ENCODE results near the gene MAP2K2.

Gene MAP2K2

GRCh38 chr19:4097501-4097900 is 26.4 kb downstream of the MAP2K2 start:
- no peak for DNase-seq

- no peak for DNase-seq
Observed at GRCh38 chr19:4096049-4096892, 27.7 kb downstream of the MAP2K2 start.

GRCh38 chr19:4095488-4095844 is 28.5 kb downstream of the MAP2K2 start:
- no peak for DNase-seq

- no peak for DNase-seq
Observed at GRCh38 chr19:4094761-4095487, 29.0 kb downstream of the MAP2K2 start.

GRCh38 chr19:4094291-4094690 is 29.6 kb downstream of the MAP2K2 start:
- DNase-seq = no peak

GRCh38 chr19:4093643-4094175 is 30.2 kb downstream of the MAP2K2 start:
- DNase-seq = no peak

- no peak for DNase-seq
Observed at GRCh38 chr19:4090356-4091220, 33.3 kb downstream of the MAP2K2 start.

- no peak for DNase-seq
Observed at GRCh38 chr19:4089946-4090345, 34.0 kb downstream of the MAP2K2 start.

GRCh38 chr19:4089400-4089908 is 34.5 kb downstream of the MAP2K2 start:
- DNase-seq = peak; percentile 26

GRCh38 chr19:4088975-4089374 is 34.9 kb downstream of the MAP2K2 start:
- DNase-seq = no peak

GRCh38 chr19:4087787-4088679 is 35.9 kb downstream of the MAP2K2 start:
- DNase-seq = no peak

- no peak for DNase-seq
Observed at GRCh38 chr19:4086411-4086867, 37.5 kb downstream of the MAP2K2 start.

- no peak for DNase-seq
Observed at GRCh38 chr19:4084547-4084877, 39.4 kb downstream of the MAP2K2 start.

- no peak for DNase-seq
Observed at GRCh38 chr19:4083677-4084546, 40.0 kb downstream of the MAP2K2 start.

- no peak for DNase-seq
Observed at GRCh38 chr19:4082172-4082571, 41.8 kb downstream of the MAP2K2 start.

- no peak for DNase-seq
Observed at GRCh38 chr19:4081441-4082129, 42.3 kb downstream of the MAP2K2 start.

GRCh38 chr19:4080473-4080872 is 43.4 kb downstream of the MAP2K2 start:
- no peak for DNase-seq

- no peak for DNase-seq
Observed at GRCh38 chr19:4077800-4078684, 45.9 kb downstream of the MAP2K2 start.

- no peak for DNase-seq
Observed at GRCh38 chr19:4077007-4077374, 46.9 kb downstream of the MAP2K2 start.
